ENCODE results near the gene LRBA. TPM values are rescaled to one million over a fixed set of nuclear protein-coding genes. Genes with fewer than 3 reads are reported as not detected.
"Not testable (repeated sequence)": the region's sequence is repeated elsewhere in the genome, so short reads cannot be mapped to it uniquely, and the experiment has no call there.

Gene LRBA
- total RNA-seq, 4 donors from 2014 or later, result 13.3 to 21.2 (median 20.1) TPM

DNA sequence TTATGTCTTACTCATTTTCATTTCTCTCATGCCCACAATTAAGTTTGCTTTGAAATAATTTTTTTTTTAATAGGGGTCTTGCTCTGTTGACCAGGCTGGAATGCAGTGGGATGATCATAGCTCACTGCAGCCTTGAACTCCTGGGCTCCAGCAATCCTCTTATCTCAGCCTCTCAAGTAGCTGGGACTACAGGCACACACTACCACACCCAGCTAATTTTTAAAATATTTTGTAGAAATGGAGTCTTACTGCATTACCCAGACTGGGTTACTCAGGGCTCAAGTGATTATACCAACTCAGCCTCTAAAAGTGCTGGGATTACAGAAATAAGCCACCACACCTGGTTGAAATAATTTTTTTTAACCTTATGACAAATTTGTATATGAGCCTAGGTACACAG lies 452.3 kb downstream of the LRBA start:
- intact Hi-C loops (cut with DNase I), result no loop called here
- Histone ChIP-seq H3K27me3 (no peaks in the 10 kb centered on the region), H3K9me3 (no peaks in the 10 kb centered on the region), H3K36me3 (peaks cover 0 to 5% (median 0%) of the 10 kb centered on the region in 4 donors), H3K4me3 (no peak overlapping the region), H3K27ac (replicated peaks in 1 of 4) (no peak overlapping the region), H3K4me1 (no peaks in the 10 kb centered on the region)
- TF ChIP-seq POLR2AphosphoS5 (IDR thresholded peaks at IDR 0.05), result no peak
- no peak for TF ChIP-seq POLR2A (IDR thresholded peaks at IDR 0.05; ENCODE audit: low read depth)
- TF ChIP-seq EP300 (IDR thresholded peaks at IDR 0.05), result no peak
- TF ChIP-seq, protein P1, sequence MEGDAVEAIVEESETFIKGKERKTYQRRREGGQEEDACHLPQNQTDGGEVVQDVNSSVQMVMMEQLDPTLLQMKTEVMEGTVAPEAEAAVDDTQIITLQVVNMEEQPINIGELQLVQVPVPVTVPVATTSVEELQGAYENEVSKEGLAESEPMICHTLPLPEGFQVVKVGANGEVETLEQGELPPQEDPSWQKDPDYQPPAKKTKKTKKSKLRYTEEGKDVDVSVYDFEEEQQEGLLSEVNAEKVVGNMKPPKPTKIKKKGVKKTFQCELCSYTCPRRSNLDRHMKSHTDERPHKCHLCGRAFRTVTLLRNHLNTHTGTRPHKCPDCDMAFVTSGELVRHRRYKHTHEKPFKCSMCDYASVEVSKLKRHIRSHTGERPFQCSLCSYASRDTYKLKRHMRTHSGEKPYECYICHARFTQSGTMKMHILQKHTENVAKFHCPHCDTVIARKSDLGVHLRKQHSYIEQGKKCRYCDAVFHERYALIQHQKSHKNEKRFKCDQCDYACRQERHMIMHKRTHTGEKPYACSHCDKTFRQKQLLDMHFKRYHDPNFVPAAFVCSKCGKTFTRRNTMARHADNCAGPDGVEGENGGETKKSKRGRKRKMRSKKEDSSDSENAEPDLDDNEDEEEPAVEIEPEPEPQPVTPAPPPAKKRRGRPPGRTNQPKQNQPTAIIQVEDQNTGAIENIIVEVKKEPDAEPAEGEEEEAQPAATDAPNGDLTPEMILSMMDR (IDR thresholded peaks at IDR 0.05), result no peak
- DNase-seq (ENCODE audit: extremely low spot score), result no peak

DNA sequence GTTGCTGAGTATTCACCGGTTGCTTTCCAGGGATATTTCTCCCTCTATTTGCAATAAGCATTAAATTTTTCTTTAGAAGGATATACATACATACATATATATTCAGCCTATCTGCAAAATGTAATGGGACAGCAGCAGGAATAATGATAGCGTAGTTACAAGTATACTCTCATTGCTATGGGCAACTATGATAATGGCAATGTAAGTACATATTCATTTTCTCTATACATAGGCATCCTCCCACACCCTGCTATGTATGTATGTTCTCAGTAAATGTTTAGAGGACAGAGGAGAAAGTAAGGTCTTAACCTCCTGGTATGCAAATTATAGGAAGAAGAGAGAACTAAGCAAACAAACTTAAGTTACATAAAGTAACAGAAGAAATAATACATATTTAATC lies 452.8 kb downstream of the LRBA start:
- Histone ChIP-seq H3K4me1 (no peaks in the 10 kb centered on the region), H3K4me3 (no peak overlapping the region), H3K27ac (replicated peaks in 1 of 4) (no peak overlapping the region), H3K27me3 (no peaks in the 10 kb centered on the region), H3K9me3 (no peaks in the 10 kb centered on the region), H3K36me3 (peaks cover 0 to 5% (median 0%) of the 10 kb centered on the region in 4 donors)
- intact Hi-C loops (cut with DNase I), result no loop called here
- TF ChIP-seq POLR2AphosphoS5 (IDR thresholded peaks at IDR 0.05) (no peak), POLR2A (IDR thresholded peaks at IDR 0.05; ENCODE audit: low read depth) (no peak), EP300 (IDR thresholded peaks at IDR 0.05) (no peak)
- TF ChIP-seq, protein P1 (IDR thresholded peaks at IDR 0.05), result no peak
- WGBS, result 98% methylated on average over 2 of the region's 2 CpGs
- DNase-seq (ENCODE audit: extremely low spot score), result no peak

DNA sequence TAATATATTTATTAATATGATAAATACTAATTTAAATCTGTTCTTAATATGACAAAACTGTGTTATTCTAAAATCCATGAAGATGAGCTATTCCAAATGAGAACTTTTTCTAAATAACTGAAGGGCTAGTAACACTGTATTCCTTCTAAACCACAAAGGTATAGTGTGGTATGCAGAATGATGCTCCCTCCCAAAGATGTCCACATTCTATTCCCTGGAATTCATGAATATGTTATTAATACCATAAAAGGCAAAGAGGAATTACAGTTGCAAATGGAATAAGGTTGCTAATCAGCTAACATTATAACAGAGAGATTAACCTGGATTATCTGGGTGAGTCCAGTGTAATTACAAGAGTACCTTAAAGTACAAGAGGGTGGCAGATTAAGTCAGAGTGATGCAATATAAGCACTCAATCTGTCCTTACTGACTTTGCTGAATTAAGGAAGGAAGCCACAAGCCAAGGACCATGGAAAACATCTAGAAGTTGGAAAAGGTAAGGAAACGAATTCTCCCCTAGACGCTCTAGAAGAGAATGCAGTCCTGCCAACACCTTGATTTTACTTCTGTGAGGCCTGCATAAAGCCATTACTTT lies 453.8 kb downstream of the LRBA start:
- no peaks in the 10 kb centered on the region for H3K27me3 ChIP-seq
- no peaks in the 10 kb centered on the region for H3K9me3 ChIP-seq
- H3K4me1 ChIP-seq, result no peaks in the 10 kb centered on the region
- H3K4me3 ChIP-seq, result no peak overlapping the region
- H3K36me3 ChIP-seq, result peaks cover 0 to 5% (median 0%) of the 10 kb centered on the region in 4 donors
- no peak for DNase-seq (ENCODE audit: extremely low spot score)
- TF ChIP-seq, protein P1 (IDR thresholded peaks at IDR 0.05), result no peak
- no peak for TF ChIP-seq POLR2A (IDR thresholded peaks at IDR 0.05; ENCODE audit: low read depth)
- TF ChIP-seq EP300 (IDR thresholded peaks at IDR 0.05), result no peak
- TF ChIP-seq POLR2AphosphoS5 (IDR thresholded peaks at IDR 0.05), result no peak
- WGBS, result 100% methylated on average over 2 of the region's 2 CpGs
- intact Hi-C loops (cut with DNase I), result no loop called here
- H3K27ac ChIP-seq (replicated peaks in 1 of 4), result no peak overlapping the region

DNA sequence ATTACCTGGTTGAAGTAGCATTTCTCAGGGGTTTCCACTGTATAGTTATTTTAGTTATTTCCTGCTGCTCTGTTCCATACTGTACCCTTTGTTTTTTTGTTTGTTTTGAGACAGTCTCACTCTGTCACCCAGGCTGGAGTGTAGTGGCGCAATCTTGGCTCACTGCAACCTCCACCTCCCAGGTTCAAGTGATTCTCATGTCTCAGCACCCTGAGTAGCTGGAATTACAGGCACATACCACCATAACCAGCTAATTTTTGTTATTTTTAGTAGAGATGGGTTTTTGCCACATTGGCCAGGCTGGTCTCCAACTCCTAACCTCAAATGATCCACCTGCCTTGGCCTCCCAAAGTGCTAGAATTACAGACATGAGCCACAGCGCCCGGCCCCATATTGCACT lies 457.3 kb downstream of the LRBA start:
- H3K27me3 ChIP-seq; H3K9me3 ChIP-seq; H3K27ac ChIP-seq (replicated peaks in 1 of 4); intact Hi-C loops (cut with DNase I); H3K36me3 ChIP-seq; H3K4me1 ChIP-seq; DNase-seq (ENCODE audit: extremely low spot score); H3K4me3 ChIP-seq: not testable (repeated sequence)
- 100% methylated on average over 3 of the region's 3 CpGs for WGBS

DNA sequence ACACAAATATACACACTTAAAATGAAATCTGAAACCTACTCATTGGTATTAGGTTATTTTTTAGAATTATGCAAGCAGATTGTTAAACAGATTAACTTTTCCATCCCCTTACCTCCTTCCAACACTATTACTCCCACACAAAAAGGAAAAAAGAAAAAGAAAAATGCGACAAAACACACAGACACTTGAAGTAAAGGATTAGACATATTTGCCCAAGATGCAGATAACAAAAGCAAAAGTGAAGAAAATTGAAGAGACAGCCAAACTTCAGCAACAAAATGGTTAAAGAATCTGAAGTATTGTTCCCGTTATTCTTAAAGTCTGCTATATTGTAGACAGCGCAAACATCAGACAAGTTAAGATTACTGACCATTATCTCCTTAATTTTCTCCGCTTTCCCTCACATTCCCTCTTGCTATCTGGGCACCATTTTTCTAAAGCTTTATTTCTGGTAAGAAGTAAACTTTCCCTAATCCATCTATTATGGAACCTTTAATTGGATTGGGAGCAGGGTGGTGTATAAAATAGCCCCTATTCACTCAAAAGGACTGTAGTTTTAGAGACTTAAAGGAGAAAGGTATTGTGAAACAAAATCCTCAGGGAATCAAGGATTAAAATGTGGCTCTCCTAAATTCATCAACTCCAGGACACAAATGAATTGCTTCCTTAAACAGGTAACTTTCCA lies 467.8 kb downstream of the LRBA start:
- H3K27ac ChIP-seq (replicated peaks in 1 of 4), result no peak overlapping the region
- H3K36me3 ChIP-seq, result no peaks in the 10 kb centered on the region
- H3K9me3 ChIP-seq, result no peaks in the 10 kb centered on the region
- DNase-seq (ENCODE audit: extremely low spot score), result no peak
- H3K4me1 ChIP-seq, result no peaks in the 10 kb centered on the region
- 82% methylated on average over 4 of the region's 4 CpGs for WGBS
- no peak overlapping the region for H3K4me3 ChIP-seq
- TF ChIP-seq EP300 (IDR thresholded peaks at IDR 0.05), result no peak
- no peak for TF ChIP-seq POLR2AphosphoS5 (IDR thresholded peaks at IDR 0.05)
- TF ChIP-seq POLR2A (IDR thresholded peaks at IDR 0.05; ENCODE audit: low read depth), result no peak
- TF ChIP-seq, protein P1 (IDR thresholded peaks at IDR 0.05), result no peak
- intact Hi-C loops (cut with DNase I), result no loop called here
- H3K27me3 ChIP-seq, result no peaks in the 10 kb centered on the region
